Ishikawa (cell line): ENCODE results near the gene PPM1L.

Experiments used
- TCF12 ChIP-seq: IDR thresholded peaks from 2 replicates; pipeline ENCODE4 v1.6.1; 2012; ENCODE audit warnings: low read depth
- TF ChIP-seq, protein P1 (sequence below): IDR thresholded peaks from 2 replicates; pipeline ENCODE4 v1.6.1; 2012

DNA sequence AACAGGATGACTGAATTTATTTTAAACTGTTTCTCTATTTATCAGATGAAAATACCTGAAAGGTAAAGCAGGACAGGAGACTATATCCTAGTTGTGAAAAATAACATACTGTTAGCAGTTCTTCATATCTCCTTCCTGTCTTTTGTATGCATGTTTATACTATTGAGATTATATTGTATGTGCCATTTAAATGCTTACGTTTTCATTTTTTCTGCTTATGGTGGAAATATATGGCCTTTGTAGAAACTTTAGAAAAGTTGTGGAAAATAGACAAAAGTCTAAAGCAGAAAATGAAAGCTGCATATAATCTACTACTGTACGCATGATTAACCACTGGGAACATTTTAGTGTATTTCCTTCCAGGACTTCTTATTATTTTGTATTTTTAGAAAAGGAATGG lies 2.1 kb upstream of the PPM1L start:
- TF ChIP-seq, protein P1, sequence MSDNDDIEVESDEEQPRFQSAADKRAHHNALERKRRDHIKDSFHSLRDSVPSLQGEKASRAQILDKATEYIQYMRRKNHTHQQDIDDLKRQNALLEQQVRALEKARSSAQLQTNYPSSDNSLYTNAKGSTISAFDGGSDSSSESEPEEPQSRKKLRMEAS, result no peak
- no peak for TF ChIP-seq TCF12
